ENCODE measurements around the gene DPYSL4. TPM values are rescaled to one million over a fixed set of nuclear protein-coding genes. Genes with fewer than 3 reads are reported as not detected.

The DPYSL4 gene
- polyA plus RNA-seq, 5 donors, result 8.0 to 13.5 (median 12.4) TPM

GRCh38 chr10:132162021-132162531 is 24.7 kb upstream of the DPYSL4 start:
- no peak for DNase-seq

GRCh38 chr10:132162590-132163277 is 24.0 kb upstream of the DPYSL4 start:
- no peak for DNase-seq

- no peak for DNase-seq
Observed at GRCh38 chr10:132163278-132163765, 23.4 kb upstream of the DPYSL4 start.

GRCh38 chr10:132163826-132164515 is 22.8 kb upstream of the DPYSL4 start:
- DNase-seq, result no peak

GRCh38 chr10:132164761-132165278 is 21.9 kb upstream of the DPYSL4 start:
- no peak for DNase-seq

- DNase-seq, result no peak
Observed at GRCh38 chr10:132165416-132165980, 21.2 kb upstream of the DPYSL4 start.

GRCh38 chr10:132166216-132166950 is 20.4 kb upstream of the DPYSL4 start:
- DNase-seq, result no peak

- no peak for DNase-seq
Observed at GRCh38 chr10:132167041-132167674, 19.6 kb upstream of the DPYSL4 start.

GRCh38 chr10:132167976-132168375 is 18.8 kb upstream of the DPYSL4 start:
- no peak for DNase-seq

- DNase-seq, result no peak
Observed at GRCh38 chr10:132168571-132169030, 18.1 kb upstream of the DPYSL4 start.

- no peak for DNase-seq
Observed at GRCh38 chr10:132169031-132169765, 17.6 kb upstream of the DPYSL4 start.

- DNase-seq, result no peak
Observed at GRCh38 chr10:132169766-132170560, 16.8 kb upstream of the DPYSL4 start.

GRCh38 chr10:132170561-132171361 is 16.0 kb upstream of the DPYSL4 start:
- no peak for DNase-seq

- no peak for DNase-seq
Observed at GRCh38 chr10:132172091-132173066, 14.4 kb upstream of the DPYSL4 start.

GRCh38 chr10:132173185-132173584 is 13.6 kb upstream of the DPYSL4 start:
- DNase-seq, result no peak

GRCh38 chr10:132174237-132174636 is 12.5 kb upstream of the DPYSL4 start:
- DNase-seq, result no peak

- DNase-seq, result no peak
Observed at GRCh38 chr10:132175408-132175807, 11.3 kb upstream of the DPYSL4 start.
